MV-4-11 (cell line): ENCODE measurements around the gene FGD6.
"Not testable (repeated sequence)": the region's sequence is repeated elsewhere in the genome, so short reads cannot be mapped to it uniquely, and the experiment has no call there.

Experiments used
- DNase-seq: peaks from one replicate; lab custom pipeline; 2025; lab: John Stamatoyannopoulos, UW

Gene FGD6

DNA sequence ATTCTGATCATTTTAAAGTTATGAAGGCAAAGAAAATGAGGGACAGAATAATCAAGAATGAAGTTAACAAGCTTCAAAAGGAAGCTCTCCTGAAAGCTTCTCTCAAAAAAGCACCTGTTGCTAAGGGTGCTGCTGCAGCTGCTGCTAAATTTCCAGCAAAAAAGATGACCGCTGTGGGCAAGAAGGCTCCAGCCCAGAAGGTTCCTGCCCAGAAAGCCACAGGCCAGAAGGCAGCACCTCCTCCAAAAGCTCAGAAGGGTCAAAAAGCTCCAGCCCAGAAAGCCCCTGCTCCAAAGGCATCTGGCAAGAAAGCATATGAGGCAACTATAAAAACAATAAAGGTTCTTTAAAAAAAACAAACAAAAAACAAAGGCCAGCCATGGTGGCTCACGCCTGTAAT, 91.2 kb downstream of the FGD6 start:
- no peak for DNase-seq

- DNase-seq, result no peak
Measured at GRCh38 chr12:95124106-95124505, 93.2 kb downstream of the FGD6 start.

GRCh38 chr12:95118788-95119179, 98.5 kb downstream of the FGD6 start:
- DNase-seq, result no peak

- no peak for DNase-seq
Measured at GRCh38 chr12:95118138-95118787, 99.0 kb downstream of the FGD6 start.

DNA sequence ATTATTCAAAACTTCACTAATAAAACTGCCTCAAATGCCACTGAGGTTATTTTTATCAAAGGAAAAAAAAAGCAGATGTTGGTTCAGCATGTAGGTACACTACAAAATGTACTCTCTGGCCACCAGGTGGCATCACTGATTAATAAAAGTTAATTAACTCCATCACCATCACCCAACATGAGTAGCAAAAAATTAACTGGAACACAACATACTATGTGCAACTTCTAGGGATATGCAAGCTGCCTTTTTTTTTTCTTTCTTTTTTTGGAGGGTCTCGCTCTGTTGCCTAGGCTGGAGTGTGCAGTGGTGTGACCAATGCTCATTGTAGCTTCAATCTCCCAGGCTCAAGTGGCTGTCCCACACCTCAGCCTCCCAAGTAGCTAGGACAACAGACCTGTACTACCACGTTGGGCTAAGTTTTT, 100.1 kb downstream of the FGD6 start:
- DNase-seq, result peak; percentile 56

DNA sequence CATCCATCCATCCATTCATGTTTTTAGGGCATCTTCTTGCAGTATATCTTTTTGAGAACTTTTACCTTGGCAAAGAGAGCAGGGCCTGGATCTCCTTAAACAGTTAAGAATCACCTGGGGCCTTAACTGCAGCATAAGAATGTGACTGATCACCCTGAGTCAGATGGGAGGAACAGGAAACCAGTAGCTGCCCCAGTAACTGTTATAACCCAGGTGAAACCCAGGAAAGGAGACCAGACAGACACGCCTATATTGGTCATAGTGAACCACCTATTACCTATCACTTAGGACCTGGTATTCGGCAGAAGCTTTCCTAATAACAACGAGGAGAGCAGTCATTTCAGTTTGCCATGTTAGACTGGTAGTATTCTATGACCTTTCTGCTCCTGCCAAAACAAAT, 100.5 kb downstream of the FGD6 start:
- DNase-seq, result no peak

- DNase-seq, result no peak
Measured at GRCh38 chr12:95116341-95116740, 100.9 kb downstream of the FGD6 start.

DNA sequence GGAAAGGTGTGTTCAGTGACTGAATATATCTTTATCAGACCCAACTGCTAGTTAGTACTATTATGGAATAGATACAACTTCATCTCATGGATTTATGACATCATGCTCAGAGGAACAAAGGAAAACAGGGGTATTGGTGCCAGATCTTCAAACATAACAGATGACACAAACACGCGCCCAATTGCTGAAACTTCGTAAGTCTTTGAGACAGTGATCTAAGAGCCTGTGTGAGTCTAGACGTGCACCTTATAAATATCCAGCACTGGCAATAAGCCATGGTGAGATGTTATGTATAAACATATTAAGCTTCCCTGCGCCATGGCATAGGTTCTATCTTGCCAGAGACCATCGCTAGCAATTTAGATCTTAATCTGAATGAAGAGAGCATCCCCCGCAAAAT, 101.6 kb downstream of the FGD6 start:
- DNase-seq, result no peak

GRCh38 chr12:95114766-95115405, 102.4 kb downstream of the FGD6 start:
- DNase-seq, result no peak

DNA sequence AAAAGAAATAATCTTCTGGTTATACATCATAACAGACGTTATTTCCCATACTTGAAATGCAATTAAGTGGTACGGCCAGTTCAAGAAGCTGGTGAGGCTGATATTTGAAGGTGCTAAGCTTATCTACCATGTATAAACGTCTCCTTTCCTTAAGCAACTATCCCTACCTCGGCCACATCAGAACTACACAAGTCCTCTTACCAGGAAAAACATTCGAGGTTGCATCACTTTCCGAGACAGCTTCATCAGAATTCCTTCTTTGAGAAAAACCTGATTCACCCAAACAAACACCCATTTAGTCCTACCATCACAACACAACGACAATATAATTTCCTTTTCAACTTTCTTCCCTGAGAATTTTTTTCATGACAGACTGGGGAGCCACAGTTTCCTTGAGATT, 109.9 kb downstream of the FGD6 start:
- no peak for DNase-seq

DNA sequence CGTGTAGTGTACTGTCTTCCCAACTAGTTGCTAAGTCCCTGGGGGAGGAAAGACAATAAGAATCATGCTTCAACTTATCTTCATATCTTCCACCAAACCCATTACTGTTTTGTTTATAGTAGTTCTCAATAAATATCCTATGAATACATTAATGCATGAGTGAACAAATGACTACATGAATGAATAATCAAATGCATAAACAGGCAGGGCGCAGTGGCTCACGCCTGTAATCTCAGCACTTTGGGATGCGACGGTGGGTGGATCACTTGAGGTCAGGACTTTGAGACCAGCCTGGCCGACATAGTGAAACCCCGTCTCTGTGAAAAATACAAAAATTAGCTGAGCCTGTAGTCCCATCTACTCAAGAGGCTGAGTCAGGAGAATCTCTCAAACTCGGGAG, 111.7 kb downstream of the FGD6 start:
- no peak for DNase-seq

GRCh38 chr12:95104919-95105452, 112.3 kb downstream of the FGD6 start:
- no peak for DNase-seq

DNA sequence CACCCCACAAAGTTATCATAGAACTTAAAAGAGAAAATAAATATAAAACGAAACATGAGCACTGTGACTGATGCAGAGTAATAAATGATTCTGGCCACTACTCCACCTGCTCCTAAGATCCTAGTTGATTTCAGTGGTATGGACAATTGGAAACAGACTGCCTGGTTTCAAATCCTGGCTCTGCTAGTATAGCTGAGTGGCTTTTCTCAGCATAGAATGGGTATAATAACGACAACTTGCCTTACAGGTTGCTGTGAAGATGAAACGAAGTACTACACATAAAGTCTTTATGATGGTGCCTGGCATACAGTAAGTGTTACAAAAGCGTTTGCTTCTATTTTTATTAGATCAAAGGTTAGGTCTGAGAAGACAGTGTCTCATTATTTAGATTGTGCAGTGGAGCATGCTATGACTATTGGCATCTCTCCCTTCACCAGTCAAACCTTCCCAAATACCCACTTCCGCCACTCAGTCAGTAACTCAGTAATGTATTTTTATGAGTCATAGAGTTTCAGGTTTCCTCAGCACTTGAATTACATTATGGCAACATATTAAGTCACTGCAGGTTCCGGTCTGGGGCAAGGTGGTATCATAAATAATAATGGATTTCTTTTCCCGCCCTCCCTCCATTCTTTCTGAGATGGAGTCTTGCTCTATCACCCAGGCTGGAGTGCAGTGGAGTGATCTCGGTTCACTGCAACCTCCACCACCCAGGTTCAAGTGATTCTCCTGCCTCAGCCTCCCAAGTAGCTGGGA, 114.2 kb downstream of the FGD6 start:
- peak; percentile 89 for DNase-seq

DNA sequence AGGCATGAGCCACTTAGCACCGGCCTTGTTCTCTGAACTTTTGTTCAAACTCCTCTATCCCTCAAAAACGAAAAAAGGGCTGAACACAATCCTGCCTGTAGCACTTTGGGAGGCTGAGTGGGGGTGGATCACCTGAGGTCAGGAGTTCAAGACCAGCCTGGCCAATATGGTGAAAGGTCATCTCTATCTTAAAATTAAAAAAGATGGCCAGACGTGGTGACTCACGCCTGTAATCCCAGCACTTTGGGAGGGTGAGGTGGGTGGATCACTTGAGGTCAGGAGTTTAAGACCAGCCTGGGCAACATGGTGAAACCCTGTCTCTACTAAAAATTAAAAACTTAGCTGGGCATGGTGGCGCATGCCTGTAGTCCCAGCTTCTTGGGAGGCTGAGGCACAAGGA, 115.3 kb downstream of the FGD6 start:
- not testable (repeated sequence) for DNase-seq

- no peak for DNase-seq
Measured at GRCh38 chr12:95100264-95101190, 116.7 kb downstream of the FGD6 start.

- no peak for DNase-seq
Measured at GRCh38 chr12:95099270-95099790, 117.9 kb downstream of the FGD6 start.

DNA sequence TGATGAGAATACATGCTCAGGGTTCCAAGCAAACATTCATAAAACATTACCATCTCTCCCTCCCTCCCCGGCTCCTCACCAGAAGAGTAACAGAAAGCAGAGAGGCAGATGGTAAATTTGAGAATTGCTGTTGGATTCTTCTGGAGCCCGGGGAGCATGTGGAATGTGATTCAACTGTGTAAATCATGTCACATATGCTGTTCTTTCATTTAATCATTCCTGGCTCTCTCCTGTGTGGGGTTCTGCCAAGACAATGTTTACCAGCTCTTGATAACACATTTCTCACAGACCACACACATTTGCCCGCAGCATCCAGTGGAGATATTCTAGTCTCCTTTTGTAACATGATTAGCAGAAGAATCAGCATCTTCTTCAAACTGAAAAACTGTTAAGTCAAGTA, 120.4 kb downstream of the FGD6 start:
- DNase-seq, result no peak

- DNase-seq, result no peak
Measured at GRCh38 chr12:95096378-95096777, 120.9 kb downstream of the FGD6 start.

DNA sequence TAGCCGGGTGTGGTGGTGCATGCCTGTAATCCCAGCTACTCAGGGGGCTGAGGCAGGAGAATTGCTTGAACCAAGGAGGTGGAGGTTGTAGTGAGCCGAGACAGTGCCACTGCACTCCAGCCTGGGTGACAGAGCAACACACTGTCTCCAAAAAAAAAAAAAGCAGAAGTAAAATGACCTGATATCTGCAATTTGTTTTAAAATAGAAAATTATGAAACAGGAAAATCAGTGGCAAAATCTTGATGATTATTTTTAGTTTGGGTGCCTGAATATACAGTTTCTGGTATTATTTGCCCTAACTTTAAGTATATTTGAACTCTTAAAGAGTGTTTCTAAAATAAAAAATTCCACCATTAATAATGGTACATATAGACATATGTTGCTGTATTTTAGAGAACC, 121.4 kb downstream of the FGD6 start:
- DNase-seq, result peak; percentile 64

- no peak for DNase-seq
Measured at GRCh38 chr12:95089462-95089861, 127.8 kb downstream of the FGD6 start.

DNA sequence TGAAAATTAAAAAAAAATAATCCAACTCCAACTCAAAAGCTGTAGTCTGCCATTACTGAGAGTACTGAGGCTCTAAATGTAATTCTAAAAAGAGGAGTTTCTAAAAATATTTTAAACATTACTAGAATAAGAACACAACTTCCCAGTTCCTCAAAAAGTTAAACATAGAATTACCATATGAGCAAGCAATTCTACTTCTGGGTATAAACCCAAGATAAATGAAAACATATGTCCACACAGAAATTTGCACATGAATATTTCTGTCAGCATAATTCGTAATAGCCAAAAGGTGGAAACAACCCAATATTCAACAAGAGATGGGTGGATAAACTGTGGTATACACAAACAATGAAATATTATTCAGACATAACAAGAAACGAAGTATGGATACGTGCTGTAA, 128.9 kb downstream of the FGD6 start:
- DNase-seq, result peak; percentile 62

DNA sequence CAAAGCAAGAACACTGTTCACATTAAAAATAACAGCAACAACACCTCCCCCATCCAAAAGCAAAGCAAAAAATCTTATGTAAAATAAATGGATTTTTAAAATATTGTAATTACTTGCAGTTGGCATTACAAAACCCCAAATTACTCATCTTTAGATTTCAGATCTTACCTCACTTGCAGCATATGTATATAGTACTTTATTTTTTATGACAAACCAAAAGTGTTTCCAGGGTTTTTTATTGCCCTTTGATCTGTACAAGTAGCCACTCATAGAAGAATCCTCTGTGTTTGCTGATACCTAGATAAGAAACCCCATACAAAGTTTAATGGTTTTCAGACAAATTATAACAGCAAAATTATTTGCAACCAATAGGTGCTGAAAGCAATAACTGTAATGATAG, 131.7 kb downstream of the FGD6 start:
- DNase-seq, result no peak
